SU-DHL-6 (cell line): Measurements from ENCODE around the gene PLAAT4.

Experiments used
- EZH2phosphoT487 ChIP-seq: fragments of 200-600 bp; sonication (generic), shearing (Covaris generic); conservative IDR thresholded peaks from 2 replicates; pipeline ENCODE4 v1.6.1; 2018; ENCODE audit warnings: mild to moderate bottlenecking, antibody characterized with exemption, low read length, moderate library complexity, mixed read lengths
- TF ChIP-seq, protein P1 (sequence below): fragments of 200-600 bp; sonication (generic); IDR thresholded peaks from one replicate; pipeline ENCODE4 v1.5.1; 2017; ENCODE audit warnings: antibody characterized with exemption, mild to moderate bottlenecking, low read length, moderate library complexity; ENCODE audit not compliant: insufficient read depth, poor library complexity, severe bottlenecking

DNA sequence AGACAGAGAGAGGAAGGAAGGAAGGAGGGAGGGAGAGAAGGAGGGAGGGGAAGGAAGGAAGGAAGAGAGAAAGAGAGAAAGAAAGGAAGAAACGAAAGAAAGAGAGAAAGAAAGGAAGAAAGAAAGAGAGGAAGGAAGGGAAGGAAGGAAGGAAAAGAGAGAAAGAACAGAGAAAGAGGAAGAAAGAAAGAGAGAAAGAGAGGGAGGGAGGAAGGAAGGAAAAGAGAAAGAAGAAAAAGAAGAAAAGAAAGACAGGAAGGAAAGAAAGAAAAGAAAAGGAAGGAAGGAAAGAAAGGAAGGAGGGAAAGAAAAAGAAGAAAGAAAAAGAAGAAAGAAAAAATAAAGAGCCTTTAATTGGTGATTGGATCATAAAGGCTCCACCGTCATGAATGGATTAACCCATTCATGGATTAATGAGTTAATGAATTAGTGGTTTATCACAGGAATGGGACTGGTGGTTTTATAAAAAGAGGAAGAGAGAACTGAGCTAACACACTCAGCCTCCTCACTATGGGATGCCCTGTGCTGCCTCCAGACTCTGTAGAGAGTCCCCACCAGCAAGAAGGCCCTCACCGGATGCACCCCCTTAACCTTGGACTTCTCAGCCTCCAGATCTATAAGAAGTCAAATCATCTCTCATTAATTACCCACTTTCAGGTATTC, 35.5 kb downstream of the PLAAT4 start:
- TF ChIP-seq, protein P1, sequence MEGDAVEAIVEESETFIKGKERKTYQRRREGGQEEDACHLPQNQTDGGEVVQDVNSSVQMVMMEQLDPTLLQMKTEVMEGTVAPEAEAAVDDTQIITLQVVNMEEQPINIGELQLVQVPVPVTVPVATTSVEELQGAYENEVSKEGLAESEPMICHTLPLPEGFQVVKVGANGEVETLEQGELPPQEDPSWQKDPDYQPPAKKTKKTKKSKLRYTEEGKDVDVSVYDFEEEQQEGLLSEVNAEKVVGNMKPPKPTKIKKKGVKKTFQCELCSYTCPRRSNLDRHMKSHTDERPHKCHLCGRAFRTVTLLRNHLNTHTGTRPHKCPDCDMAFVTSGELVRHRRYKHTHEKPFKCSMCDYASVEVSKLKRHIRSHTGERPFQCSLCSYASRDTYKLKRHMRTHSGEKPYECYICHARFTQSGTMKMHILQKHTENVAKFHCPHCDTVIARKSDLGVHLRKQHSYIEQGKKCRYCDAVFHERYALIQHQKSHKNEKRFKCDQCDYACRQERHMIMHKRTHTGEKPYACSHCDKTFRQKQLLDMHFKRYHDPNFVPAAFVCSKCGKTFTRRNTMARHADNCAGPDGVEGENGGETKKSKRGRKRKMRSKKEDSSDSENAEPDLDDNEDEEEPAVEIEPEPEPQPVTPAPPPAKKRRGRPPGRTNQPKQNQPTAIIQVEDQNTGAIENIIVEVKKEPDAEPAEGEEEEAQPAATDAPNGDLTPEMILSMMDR = no peak
- TF ChIP-seq EZH2phosphoT487 = no peak
